GM18520 (cell line): ENCODE results near the gene PDHX.
"Not testable (repeated sequence)": the region's sequence is repeated elsewhere in the genome, so short reads cannot be mapped to it uniquely, and the experiment has no call there.

Source experiments
- ATAC-seq: cut with Tn5 transposase; IDR thresholded peaks from one replicate; pipeline ENCODE4 v1.9.1; 2021; ENCODE audit not compliant: unreplicated experiment

Gene PDHX

DNA sequence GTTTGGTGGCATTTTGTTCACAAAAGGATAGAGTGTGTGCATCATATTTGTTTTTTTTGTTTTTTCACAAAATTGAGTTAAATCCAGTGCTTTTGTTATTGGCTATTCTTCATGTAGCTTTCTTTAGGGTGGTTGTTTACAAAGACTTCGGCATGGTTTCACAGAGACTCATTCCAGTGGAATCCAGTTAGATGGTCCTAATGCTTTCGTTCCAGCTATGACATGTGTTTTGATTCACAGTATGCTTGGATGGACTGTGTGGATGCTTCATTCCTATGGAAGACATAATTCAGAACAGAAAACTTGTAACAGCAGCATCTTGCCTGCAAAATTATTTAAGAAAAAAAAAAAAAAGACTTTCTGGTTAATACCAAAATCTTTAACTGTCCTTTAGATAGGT is 97.9 kb downstream of the PDHX start:
- no peak for ATAC-seq

DNA sequence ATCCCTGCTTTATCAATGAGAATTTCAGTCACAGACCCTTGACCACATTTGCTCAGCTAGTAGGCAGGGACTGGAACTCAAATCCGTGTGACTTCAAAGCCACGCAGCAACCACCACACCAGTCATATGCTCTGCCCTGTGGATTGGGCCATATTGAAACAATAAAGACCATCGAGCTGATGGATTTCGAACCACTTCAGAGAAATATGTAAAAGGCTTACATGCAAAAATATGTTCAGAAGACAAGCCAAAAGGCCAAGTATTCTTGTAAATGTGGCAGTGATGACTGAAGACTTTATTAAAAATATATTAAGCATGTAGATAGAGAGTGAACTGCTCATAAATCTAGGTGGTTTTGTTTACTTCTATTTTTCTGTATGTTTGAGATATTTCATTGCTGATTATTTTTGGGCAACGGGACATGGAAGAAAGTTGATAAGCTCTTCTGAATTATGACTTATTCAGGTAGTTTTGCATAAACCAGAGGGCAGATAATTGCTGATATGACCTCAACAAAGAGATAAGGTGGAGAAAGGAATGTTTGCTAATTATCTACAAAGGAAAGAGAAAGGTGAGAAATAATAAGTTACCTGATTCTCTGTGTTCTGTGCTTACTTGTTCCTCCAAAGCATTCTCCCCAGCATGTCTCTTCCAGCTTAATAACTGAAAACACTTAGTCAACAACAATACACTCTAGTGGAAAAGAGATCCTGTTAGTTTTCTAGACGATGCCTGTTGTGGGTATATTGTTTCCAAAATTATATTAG is 99.4 kb downstream of the PDHX start:
- no peak for ATAC-seq

DNA sequence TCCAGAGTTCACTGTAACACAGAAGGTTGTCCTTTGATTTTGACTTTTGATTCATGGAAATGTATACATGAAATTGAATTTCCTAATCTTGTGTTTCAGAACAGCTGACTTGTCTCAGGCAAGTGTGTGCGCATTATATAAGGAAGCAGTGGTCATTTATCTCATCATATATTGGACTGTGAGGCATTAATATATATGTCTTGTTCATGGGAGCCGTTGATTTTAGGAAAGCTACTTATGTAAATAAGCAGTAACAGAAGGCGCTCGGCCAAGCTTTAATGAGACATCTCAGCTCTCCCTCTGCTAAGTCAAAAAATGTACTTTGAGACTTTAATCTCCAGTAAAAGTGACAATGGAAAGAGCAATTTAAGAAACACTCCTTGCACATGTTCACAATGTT is 100.5 kb downstream of the PDHX start:
- no peak for ATAC-seq

DNA sequence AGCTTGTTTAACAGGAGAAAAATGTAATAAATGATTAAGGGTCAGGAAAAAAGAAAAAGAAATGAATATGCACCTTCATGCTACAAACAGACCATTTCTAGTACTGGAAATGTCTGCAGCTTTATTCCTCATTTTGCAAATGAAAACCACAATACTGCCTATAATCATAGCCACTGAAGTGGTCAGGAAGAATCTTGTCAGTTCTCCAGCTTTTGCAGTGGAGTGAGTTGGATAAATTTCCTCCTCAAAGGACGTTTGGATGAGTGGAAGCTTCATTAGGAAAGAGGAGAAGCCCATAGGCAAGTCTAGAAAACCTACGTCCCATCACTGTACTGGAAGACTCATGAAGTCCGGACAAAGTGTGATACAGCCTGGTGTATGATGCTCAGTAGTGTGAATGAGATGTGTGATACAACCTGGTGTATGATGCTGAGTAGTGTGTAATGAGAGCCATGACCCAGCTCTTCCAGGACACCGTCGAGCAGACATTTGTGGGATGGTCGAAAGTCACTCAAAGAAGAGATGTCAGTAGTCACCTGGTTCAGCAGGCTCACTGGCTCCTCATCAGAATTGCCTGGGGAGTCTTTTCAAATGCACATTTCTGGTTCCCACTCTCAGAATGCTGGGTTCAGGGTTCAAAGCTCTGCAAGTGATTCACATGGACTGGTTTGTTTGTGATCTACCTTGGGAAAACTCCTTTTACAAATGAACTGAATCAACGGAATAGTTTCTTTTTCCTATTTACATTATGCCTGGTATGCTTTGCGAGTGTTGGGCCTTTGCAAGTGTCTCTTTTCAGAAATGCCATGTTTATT is 101.3 kb downstream of the PDHX start:
- ATAC-seq, result no peak

DNA sequence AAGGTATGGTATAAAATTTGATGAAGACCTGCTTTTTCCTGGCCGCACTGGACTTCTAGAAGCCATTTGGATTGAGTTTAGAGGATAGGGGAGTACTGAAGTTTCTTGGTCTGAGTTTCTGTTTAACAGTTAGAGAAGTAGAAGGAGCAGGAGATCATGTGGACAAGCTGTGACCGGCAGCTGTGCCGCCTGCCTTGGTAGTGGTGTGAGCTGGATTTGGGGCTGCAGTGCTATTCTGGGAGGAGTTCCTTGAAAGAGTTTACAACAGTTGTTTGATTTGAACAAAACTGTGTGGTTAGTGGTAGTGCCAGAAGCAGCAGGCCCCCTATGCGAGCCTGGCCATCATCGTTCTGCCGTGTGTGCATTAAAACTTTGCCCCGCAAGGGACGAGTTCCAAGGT is 105.2 kb downstream of the PDHX start:
- no peak for ATAC-seq

DNA sequence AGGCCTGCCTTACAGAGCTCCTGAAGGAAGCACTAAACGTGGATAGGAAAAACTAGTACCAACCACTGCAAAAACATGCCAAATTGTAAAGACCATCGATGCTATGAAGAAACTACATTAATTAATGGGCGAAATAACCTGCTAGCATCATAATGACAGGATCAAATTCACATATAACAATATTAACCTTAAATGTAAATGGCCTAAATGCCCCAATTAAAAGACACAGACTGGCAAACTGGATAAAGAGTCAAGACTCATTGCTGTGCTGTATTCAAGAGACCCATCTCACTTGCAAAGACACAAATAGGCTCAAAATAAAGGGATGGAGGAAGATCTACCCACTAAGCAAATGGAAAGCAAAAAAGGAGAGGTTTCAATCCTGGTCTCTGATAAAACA is 107.5 kb downstream of the PDHX start:
- not testable (repeated sequence) for ATAC-seq

- ATAC-seq, result not testable (repeated sequence)
These were observed 111.6 kb downstream of the PDHX start for GRCh38 chr11:35028007-35028406.

- peak; percentile 71 for ATAC-seq
These were observed 113.7 kb downstream of the PDHX start for GRCh38 chr11:35029979-35030682.

- ATAC-seq, result no peak
These were observed 114.3 kb downstream of the PDHX start for GRCh38 chr11:35030716-35031213.

GRCh38 chr11:35031346-35031745 is 114.9 kb downstream of the PDHX start:
- no peak for ATAC-seq

DNA sequence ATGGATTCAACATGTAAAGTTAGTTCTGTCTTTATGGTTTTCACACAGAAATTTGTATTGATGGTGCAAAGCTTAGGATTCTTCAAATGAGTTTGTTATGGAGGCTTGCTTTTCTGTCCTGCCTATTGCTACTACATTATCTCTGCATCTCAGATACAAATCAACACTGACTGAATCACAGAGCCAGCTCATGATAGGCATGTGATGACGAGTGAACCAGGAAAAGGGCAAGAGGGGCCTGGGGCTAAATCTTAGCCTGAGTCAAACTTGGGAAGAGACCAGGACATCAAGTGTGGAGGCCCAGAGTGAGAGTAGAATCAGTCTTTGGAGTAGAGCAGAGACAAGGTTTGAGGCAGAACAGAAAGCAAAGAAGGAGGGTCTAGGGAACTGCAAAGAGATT is 115.4 kb downstream of the PDHX start:
- ATAC-seq, result no peak

DNA sequence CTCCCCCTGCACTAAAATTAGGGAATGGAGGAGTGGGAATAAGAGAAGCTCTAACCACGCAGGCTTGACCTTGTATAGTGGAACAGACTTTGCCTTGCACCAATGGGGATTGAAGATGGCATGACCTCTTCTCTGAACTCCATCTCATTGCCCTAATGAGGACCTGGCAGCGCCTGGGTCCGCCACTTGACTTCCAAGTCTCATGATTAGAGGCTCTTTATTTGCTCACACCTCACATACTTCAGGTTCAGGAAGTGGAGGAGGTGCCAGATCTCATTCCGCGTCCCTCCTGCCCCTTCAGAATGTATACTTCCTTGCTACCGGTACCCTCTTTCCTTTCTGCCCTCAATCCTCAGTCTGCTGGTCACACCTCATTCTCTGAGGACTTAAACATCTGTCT is 116.6 kb downstream of the PDHX start:
- ATAC-seq, result no peak

DNA sequence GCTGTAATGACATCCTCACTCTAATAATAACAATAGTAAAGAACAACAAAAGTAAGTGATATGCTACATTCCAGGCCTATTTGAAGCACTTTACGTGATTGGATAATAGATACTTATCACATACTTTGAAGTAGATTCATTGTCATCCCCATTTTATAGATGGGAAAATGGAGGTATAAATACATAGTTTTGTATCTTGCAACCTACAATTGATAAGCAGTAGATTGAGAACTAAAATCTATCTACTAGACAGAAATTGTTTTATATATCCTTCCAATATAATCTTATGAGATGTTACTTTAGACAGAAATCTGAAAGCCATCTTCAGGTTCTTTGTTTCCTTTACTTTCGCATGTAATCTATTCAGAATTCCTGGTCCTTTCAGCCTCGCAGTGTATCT is 118.0 kb downstream of the PDHX start:
- ATAC-seq, result no peak

DNA sequence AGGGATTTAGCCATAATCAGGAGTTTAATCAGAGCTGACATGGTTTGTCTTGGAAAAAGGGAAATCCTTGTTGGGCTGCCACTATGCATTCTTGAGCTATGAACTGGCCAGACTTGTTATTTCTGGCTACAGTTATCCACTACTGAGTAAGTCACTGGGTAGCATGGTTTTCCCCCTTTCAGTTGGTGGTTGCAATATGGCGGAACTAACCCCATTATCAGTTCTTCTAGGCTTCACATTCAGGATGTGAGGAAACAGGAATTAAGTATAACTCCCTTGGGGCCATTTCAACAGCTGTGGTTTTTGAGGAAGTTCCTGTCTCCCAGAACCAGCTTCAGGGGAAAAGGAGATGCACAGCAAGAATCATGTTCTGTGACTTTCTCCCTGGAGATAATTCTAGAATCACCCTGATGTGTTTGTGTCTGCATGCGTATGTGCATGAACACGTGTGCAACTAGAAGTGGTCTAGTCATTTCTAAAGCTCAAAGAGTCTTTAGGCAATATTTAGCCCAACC is 119.5 kb downstream of the PDHX start:
- ATAC-seq, result peak; percentile 21

DNA sequence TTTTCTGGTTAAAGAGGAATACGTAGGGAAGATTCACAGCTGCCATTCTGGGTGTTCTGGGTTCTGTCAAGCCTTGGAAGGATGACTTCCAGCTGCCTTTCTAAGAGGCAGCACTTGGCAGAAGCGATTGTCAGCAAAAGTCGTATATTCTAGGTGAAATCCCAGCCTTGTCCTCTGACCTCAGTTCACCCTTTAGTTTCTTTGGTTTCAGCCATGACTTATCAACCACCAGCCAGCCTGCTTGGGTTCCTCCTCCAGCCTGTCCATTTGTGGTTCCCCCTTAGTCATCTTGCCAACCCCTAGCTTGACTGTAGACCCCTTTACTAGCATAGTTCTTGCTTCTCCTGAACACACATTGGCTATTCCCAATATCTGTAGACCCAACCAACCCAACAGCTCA is 120.2 kb downstream of the PDHX start:
- no peak for ATAC-seq

- ATAC-seq, result no peak
These were observed 122.0 kb downstream of the PDHX start for GRCh38 chr11:35038211-35038928.

DNA sequence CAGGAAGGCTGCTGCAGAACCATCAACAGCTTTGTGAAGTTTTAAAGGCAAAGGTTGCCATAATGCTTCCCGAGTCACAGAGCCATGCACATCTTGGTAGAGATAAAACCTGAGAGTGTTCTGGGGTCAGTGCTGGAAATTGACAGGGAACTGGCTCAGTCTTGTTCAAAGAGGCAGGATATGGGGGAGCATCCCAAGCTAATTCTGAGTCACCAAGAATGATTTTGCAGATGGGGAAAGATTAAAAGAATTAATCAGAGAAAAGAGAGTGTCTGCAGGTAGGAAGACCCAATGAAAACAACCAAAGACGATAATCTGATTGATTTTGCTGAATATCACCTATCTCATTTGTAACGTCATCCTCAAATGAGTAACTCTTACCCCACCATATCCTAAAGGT is 122.7 kb downstream of the PDHX start:
- no peak for ATAC-seq

- ATAC-seq, result peak; percentile 52
These were observed 124.0 kb downstream of the PDHX start for GRCh38 chr11:35040221-35040942.

DNA sequence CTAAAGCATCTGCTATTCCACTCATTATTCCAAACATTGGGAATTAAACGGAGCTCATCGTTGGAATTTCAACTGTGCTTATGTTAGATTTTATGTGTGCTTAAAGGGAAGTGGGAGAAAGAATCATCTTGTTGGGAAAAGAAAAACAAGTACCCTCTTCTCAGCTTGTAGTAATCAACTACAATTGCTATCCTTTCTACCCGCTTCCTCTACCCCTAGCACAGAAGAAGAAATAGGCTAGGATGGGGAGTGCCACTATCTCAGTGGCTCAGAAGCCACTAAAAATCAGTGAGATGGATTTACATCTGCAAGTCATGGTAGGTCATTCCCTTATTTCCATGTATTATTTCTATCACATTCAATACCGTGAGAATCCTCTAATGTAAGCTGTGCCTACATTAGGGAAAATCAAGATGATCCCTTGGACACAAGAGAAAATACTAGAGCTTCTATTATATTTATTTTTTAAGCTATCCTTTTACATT is 124.7 kb downstream of the PDHX start:
- no peak for ATAC-seq

DNA sequence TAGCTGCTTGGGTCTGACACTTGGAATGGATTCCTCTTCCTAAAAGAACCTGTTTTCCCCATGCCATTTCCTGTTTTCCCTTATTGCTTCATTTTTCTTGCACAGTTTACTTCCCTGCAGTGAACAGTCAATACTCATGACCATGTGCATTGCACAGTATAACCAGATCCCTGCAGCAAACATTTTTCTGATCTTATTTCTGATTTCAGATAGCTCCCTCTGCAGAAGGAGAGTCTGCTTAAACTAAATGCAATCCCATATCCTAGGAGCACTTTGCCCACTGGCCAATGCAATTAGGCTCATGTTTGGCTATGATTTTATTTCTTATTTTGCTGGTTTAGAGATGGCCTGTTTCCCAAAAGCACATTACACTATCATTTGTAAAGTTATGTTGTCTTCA is 125.8 kb downstream of the PDHX start:
- no peak for ATAC-seq
